Forelimb muscle (tissue), 1 donor: ENCODE measurements around the gene TERB1. TPM values are rescaled to one million over a fixed set of nuclear protein-coding genes. Genes with fewer than 3 reads are reported as not detected.
"Not testable (repeated sequence)": the region's sequence is repeated elsewhere in the genome, so short reads cannot be mapped to it uniquely, and the experiment has no call there.

ENCODE experiments used
- DNase-seq: peaks from one replicate; pipeline ENCODE4 v3.0.0-alpha.2; 2013; ENCODE audit warnings: low read depth
- polyA plus RNA-seq: library from polyadenylated mRNA; unstranded; fragments of 120-200 nt; gene quantifications from one replicate; pipeline ENCODE4 v1.2.1, GENCODE V29; 2013; ENCODE audit not compliant: insufficient read length

The TERB1 gene
- polyA plus RNA-seq, 1 donor = not detected

GRCh38 chr16:66830422-66831404 is 29.3 kb upstream of the TERB1 start, which contains the start of gene NAE1:
Gene NAE1 (minus strand): TSS chr16:66830976. CDS start chr16:66830899, 77 bp downstream.
- DNase-seq = peak; percentile 65

DNA sequence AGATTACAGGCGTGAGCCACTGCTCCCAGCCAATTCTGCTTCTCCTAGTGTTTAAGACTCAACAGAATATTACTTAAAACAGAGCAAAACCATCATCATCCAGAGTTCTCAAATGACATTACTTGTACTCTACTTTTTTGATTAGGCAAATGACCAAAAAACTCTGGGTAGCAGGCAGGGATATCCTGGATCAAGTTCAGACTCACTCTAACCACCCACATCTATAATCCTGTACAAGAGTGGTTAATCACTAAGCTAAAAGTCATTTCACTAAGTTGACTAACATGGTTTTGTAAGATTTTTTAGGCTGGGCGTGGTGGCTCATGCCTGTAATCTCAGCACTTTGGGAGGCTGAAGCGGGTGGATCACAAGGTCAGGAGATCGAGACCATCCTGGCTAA is 22.6 kb upstream of the TERB1 start:
- no peak for DNase-seq

GRCh38 chr16:66814734-66815133 is 13.3 kb upstream of the TERB1 start:
- no peak for DNase-seq

GRCh38 chr16:66811043-66811442 is 9.7 kb upstream of the TERB1 start:
- no peak for DNase-seq

- no peak for DNase-seq
Observed at GRCh38 chr16:66810391-66810790, 9.0 kb upstream of the TERB1 start.

DNA sequence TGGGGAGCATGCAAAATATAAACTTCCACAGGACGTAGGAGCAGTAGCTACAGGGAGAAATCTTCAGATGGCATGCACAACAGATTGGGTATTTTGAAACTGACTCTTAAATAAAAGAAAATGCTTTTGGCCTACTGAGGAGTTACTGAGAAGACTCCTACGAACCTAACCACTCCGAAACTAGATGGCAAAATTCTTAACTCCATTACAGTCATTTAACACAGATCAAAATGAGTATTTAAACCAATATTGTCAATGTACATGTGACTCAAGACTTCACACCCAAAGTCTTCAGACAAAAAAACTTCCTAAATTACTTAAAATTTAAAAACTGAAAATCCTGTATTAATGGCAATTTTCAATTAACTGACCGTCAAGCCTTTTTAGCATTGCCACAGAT is 8.4 kb upstream of the TERB1 start:
- DNase-seq = no peak

GRCh38 chr16:66802159-66802558 is 775 bp upstream of the TERB1 start:
- no peak for DNase-seq

DNA sequence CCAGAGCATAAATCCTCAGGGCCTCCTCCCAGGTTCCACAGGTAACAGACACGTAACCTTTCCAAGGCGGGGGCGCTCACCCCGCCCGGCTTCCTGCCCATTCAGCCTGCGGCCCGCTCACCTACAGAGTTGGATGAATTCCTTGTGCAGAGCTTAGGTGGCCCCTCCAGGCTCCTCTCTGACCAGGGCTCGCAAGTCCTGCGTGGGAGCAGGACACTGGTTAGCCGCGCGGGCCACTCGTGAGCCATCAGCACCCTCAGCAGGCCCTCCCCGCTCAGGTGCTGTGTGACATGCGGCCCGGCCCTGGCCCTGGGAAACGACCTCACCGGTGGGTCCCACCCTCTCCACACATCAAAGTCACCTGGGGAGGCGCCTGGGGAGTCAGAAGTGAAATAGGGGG is 528 bp downstream of the TERB1 start:
- no peak for DNase-seq

GRCh38 chr16:66798161-66798560 is 3.2 kb downstream of the TERB1 start:
- no peak for DNase-seq

DNA sequence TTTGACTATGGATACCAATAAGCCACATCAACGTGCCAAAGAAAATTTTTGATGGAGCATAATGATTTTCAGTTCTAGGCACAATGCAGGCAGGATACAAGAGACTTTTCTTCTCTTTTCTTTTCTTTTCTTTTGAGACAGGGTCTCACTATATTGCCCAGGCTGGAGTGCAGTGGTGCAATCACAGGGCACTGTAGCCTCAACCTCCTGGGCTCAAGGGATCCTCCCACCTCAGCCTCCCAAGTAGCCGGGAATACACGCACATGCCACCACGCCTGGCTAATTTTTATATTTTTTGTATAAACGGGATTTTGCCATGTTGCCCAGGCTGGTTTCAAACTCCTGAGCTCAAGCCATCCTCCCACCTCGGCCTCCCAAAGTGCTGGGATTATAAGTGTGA is 7.4 kb downstream of the TERB1 start:
- not testable (repeated sequence) for DNase-seq

DNA sequence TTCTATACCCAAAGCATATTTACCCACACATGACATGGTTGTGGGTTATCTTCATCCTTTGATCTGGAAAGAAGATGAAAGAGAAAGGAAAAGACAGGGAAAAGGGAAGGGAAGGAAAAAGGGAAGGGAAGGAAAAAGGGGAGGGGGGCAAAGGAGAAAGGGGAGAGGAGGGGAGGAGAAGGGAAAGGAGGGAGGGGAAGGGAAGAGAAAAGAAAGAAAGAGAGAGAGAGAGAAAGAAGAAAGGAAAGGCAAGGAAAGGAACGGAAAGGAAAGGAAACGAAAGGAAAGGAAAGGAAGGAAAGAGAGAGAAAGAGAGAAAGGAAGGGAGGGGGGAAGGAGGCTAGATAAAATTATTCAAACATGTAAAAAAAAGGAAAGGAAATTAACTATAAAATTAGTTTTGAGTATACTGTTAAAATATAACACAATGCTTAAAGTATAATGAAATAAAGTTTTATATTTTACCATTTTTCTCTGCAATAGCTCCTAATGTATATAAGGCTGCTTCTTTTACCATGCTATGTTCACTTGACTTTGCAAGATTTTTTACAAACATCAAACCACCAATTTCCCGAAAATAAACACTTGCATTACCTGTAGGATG is 11.2 kb downstream of the TERB1 start:
- no peak for DNase-seq

GRCh38 chr16:66787427-66787826 is 14.0 kb downstream of the TERB1 start:
- no peak for DNase-seq

GRCh38 chr16:66786551-66786950 is 14.8 kb downstream of the TERB1 start:
- no peak for DNase-seq

DNA sequence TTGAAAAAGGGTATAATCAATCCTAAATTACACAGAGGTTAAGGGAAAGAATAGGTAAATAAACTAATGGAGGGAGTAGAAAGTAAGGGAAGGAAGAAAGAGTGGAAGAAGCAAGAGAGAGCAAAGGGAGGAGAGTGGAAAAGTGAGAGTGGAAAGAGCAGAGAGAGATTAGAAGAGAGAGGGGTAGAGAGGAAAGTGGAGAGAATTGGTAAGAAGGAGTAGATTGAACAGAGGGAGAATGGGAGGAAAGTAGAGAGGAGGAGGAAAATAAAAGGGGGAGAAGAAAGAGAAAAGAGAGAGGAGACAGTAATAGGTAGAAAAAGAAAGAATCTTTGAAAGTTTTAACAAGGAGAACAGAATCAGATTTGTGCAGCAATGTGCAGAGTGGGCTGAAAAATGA is 24.9 kb downstream of the TERB1 start:
- DNase-seq = no peak

GRCh38 chr16:66774981-66775380 is 26.4 kb downstream of the TERB1 start:
- no peak for DNase-seq

DNA sequence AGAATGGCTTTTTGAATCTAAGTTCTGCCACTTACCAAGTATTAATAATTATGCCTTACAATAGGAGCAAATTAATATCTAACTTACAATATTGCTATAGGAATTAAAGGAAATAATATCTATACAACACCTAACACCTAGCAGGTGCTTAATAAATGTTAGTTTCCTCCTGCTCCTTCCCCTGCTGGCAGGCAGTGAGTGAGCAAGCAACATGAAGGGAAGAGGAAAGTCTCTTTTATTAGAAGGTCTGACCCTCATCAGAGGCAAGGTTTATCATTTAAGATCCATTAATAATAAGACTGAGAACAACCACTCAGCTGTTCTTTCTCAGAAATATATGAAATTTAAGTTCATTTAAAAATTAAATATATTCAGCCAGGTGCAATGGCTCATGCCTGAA is 43.3 kb downstream of the TERB1 start:
- no peak for DNase-seq

GRCh38 chr16:66754819-66755218 is 46.6 kb downstream of the TERB1 start:
- no peak for DNase-seq

GRCh38 chr16:66754211-66754610 is 47.2 kb downstream of the TERB1 start:
- no peak for DNase-seq

GRCh38 chr16:66752958-66753357 is 48.4 kb downstream of the TERB1 start:
- DNase-seq = no peak

- no peak for DNase-seq
Observed at GRCh38 chr16:66752379-66752778, 49.0 kb downstream of the TERB1 start.

DNA sequence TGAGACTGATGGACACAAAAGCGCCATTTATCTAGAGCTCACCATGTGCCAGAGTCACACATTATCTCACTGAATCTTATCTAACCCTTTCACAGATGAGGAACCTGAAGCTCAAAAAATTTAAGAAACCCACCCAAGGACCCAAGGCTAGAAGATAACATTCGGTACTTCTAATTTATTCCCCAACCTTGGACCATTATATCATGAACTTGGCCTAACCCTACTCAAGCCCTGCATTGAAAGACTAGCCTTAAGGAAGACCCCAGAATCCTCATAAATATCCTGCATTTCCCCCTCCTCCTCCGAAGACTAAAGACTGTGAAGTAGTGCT is 49.4 kb downstream of the TERB1 start:
- DNase-seq = no peak

GRCh38 chr16:66751303-66751991 is 49.9 kb downstream of the TERB1 start, which contains the start of gene DYNC1LI2:
Gene DYNC1LI2 (minus strand): TSS chr16:66751609. CDS start chr16:66751591, 18 bp downstream.
- peak; percentile 39 for DNase-seq

DNA sequence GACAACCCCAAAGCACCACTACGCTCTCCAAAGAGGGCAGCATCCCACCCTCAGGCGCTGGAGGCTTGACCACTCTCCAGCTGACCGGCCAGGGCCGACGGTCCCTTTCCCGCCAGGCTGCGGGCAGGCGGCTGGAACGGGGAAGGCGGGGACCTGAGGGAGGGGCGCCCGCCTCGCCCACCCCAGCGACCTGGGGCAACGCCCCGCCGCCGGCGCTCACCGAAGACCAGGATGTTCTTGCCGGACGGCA is 50.4 kb downstream of the TERB1 start:
- no peak for DNase-seq
